Activated T-cell treated with anti-CD3 and anti-CD28 coated beads, Interleukin-2, amount 50 U/mL, for 72 hours (primary cell): Measurements from ENCODE around the gene FRG2B. TPM values are rescaled to one million over a fixed set of nuclear protein-coding genes. Genes with fewer than 3 reads are reported as not detected.
"Not testable (repeated sequence)": the region's sequence is repeated elsewhere in the genome, so short reads cannot be mapped to it uniquely, and the experiment has no call there.

ENCODE experiments used
- ATAC-seq, 2 donors: fragments of 150-1000 bp; cut with Tn5 transposase; replicated peaks in 1 of 2; 2 replicates each; pipeline ENCODE4 v1.10.0; 2021; ENCODE audit warnings: moderate library complexity in 2 of 2, mild to moderate bottlenecking in 1 of 2
- DNase-seq, 2 donors: peaks; one replicate each; pipeline ENCODE4 v3.0.0; 2021 to 2022; ENCODE audit warnings: mixed read lengths in 1 of 2
- H3K27ac Mint-ChIP-seq: one replicate; pipeline ENCODE4 v1.8.0; 2022; ENCODE audit warnings: mild to moderate bottlenecking, moderate library complexity, mixed read lengths
- H3K27me3 Mint-ChIP-seq: one replicate; pipeline ENCODE4 v1.8.0; 2022; ENCODE audit warnings: low read depth, mixed read lengths
- H3K36me3 Mint-ChIP-seq, 2 donors: one replicate each; pipeline ENCODE4 v1.8.0; 2022; ENCODE audit warnings: mixed read lengths in 2 of 2, mild to moderate bottlenecking in 1 of 2; ENCODE audit not compliant: insufficient read depth in 2 of 2
- H3K4me1 Mint-ChIP-seq: one replicate; pipeline ENCODE4 v1.8.0; 2022; ENCODE audit warnings: low read depth, mixed read lengths
- H3K4me3 Mint-ChIP-seq, 2 donors: one replicate each; pipeline ENCODE4 v1.8.0; 2022; ENCODE audit warnings: mild to moderate bottlenecking in 2 of 2, mixed read lengths in 2 of 2, moderate library complexity in 2 of 2
- H3K9me3 Mint-ChIP-seq, 2 donors: one replicate each; pipeline ENCODE4 v1.8.0; 2022; ENCODE audit warnings: mixed read lengths in 2 of 2
- total RNA-seq, 2 donors: library from RNA; stranded (reverse); gene quantifications; one replicate each; pipeline ENCODE4 v1.2.3, GENCODE V29; 2022

FRG2B gene
- not detected for total RNA-seq

DNA sequence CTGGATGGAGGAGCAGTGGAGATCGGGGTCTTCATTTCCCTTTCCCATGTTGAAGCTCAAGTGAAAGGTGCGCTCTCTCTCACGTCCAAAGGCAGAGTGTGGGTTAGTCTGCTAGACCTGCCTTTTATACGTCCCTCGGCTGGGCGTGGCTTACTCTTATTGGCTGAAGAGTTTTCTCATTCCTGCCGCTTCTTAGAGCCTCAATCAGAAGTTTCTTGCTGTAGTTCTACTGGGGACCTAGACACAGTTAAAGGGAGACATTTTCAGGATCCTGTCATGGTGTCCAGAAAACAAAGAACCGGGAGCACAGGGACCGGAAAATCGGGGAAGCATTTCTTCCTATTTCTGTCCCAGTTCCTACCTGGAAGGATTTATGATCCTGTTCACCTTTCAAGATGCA, at the start of gene FRG2B:
TSS of gene FRG2B (minus strand) at position 101 of the 400 bp plus-strand sequence. CDS start at position 48, 53 bp downstream.
- H3K4me3 Mint-ChIP-seq, H3K9me3 Mint-ChIP-seq, H3K36me3 Mint-ChIP-seq, ATAC-seq, DNase-seq, H3K27ac Mint-ChIP-seq, H3K4me1 Mint-ChIP-seq: not testable (repeated sequence)
- peaks cover 13% of the 10 kb centered on the region for H3K27me3 Mint-ChIP-seq

GRCh38 chr10:133667446-133667845, 40.9 kb upstream of the FRG2B start:
- H3K36me3 Mint-ChIP-seq, H3K27ac Mint-ChIP-seq, H3K9me3 Mint-ChIP-seq, DNase-seq, H3K4me1 Mint-ChIP-seq, ATAC-seq, H3K4me3 Mint-ChIP-seq: not testable (repeated sequence)
- H3K27me3 Mint-ChIP-seq = peaks cover 19% of the 10 kb centered on the region

DNA sequence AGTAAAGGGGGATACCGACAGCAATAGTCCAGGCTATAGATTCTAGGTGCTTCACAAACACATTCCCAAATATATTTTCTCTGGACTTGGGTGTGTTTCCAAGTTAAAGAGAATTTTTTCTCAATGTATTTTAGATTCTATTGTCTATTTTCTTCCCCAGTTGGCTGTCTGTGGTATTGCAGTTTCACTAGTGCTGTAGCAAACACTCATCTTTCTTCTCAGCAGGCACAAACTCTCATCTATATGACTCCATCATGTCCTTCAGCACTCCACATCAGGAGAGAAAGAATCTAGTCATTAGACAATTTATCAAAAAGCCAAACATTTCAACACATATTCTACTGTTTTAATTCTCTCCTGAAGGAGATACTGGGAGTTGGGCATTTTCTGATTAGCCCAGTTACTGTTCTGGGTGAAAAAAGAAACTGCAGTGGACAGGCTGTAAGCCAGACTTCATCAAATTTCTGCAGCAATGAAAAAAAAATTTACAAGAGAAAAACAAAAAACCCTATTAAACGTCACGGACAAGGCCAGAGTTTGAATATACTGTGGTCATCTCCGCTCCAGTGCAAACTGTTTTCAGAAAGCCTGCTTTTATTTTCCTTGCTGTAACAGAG, 37.1 kb upstream of the FRG2B start:
- H3K9me3 Mint-ChIP-seq, H3K27ac Mint-ChIP-seq, DNase-seq, H3K4me1 Mint-ChIP-seq, H3K36me3 Mint-ChIP-seq, H3K4me3 Mint-ChIP-seq: not testable (repeated sequence)
- peak in 1 of 2 donors; percentile 63 for ATAC-seq
- peaks cover 34% of the 10 kb centered on the region for H3K27me3 Mint-ChIP-seq

DNA sequence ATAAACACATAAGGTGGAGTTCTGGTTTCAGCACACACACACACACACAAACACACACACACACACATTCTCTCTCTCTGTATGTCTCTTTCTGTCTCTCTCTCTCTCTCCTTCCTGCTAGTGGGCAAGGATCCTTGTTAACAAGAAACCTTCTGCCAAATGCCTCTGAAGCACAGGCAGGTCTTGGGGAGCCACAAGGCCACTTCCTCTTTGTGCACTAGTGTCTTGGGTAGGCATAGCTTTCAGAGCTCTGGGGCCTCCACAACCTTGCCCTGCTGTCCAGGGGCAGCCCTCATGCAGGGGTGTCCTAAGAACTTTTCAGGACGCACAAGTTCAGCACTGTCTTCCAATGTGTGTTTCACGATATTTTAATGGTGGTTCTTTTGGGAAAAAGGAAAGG, 34.5 kb upstream of the FRG2B start:
- not testable (repeated sequence) for DNase-seq, H3K36me3 Mint-ChIP-seq, H3K9me3 Mint-ChIP-seq, H3K4me3 Mint-ChIP-seq, ATAC-seq, H3K27ac Mint-ChIP-seq, H3K4me1 Mint-ChIP-seq
- peaks cover 34% of the 10 kb centered on the region for H3K27me3 Mint-ChIP-seq

DNA sequence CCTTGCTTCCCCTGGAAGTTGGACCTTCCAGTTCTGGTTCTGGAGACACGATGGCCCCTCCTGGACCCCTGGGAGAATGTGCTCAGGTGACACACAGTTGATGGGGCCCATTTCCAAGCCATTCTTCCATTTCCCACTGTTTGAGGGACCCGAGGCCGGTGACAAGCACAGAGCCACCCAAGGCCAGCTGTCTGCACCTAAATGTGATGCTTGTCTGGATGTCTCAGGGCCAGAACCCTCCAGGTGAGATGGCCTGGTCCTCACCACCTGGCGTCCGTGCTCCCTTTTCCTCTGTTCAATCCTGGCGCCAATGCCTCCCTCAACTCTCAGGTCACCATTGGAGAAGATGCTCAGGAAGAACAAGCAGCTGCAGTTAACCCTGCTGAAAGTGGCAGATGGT, 33.9 kb upstream of the FRG2B start:
- H3K9me3 Mint-ChIP-seq, H3K4me1 Mint-ChIP-seq, DNase-seq, H3K4me3 Mint-ChIP-seq, H3K36me3 Mint-ChIP-seq, H3K27ac Mint-ChIP-seq, ATAC-seq: not testable (repeated sequence)
- peaks cover 34% of the 10 kb centered on the region for H3K27me3 Mint-ChIP-seq

DNA sequence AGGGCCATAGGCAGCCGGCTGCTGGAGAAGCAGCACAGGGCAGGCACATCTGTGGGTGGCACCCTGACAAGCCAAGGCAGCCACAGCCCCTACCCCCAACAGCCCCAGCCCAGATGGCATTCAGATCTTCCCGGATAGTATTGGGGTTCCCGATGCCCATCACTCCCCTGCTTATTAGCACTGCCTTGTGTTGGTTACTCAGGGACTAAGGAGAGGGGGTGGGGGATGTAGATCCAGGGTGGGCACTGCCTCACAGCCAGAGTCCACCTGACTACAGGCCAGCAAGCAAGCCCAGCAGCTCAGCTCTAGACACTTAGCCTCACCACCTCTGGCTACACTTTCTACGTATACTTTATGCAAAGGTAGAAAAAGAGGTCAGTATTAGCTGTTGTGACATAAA, 30.7 kb upstream of the FRG2B start:
- H3K27me3 Mint-ChIP-seq = peaks cover 16% of the 10 kb centered on the region
- DNase-seq, H3K4me3 Mint-ChIP-seq, H3K4me1 Mint-ChIP-seq, H3K9me3 Mint-ChIP-seq, H3K36me3 Mint-ChIP-seq, ATAC-seq, H3K27ac Mint-ChIP-seq: not testable (repeated sequence)

GRCh38 chr10:133648872-133649455, 22.4 kb upstream of the FRG2B start:
- not testable (repeated sequence) for H3K27ac Mint-ChIP-seq, H3K4me3 Mint-ChIP-seq, ATAC-seq, H3K9me3 Mint-ChIP-seq, H3K4me1 Mint-ChIP-seq, H3K36me3 Mint-ChIP-seq, H3K27me3 Mint-ChIP-seq
- peak in 1 of 2 donors; percentile 4 for DNase-seq

GRCh38 chr10:133647075-133647748, 20.6 kb upstream of the FRG2B start:
- H3K27ac Mint-ChIP-seq, H3K27me3 Mint-ChIP-seq, H3K4me3 Mint-ChIP-seq, H3K9me3 Mint-ChIP-seq, H3K4me1 Mint-ChIP-seq, H3K36me3 Mint-ChIP-seq: not testable (repeated sequence)
- ATAC-seq (peak; percentile 57 to 60), DNase-seq (peak in 1 of 2 donors; percentile 7)

- not testable (repeated sequence) for H3K36me3 Mint-ChIP-seq, H3K4me1 Mint-ChIP-seq, ATAC-seq, DNase-seq, H3K9me3 Mint-ChIP-seq, H3K27ac Mint-ChIP-seq
- peak overlapping the region in 1 of 2 donors; percentile 32 for H3K4me3 Mint-ChIP-seq
- peaks cover 19% of the 10 kb centered on the region for H3K27me3 Mint-ChIP-seq
These were observed 11.2 kb upstream of the FRG2B start for GRCh38 chr10:133637846-133638235.

- H3K4me1 Mint-ChIP-seq, H3K9me3 Mint-ChIP-seq, H3K27ac Mint-ChIP-seq, H3K36me3 Mint-ChIP-seq: not testable (repeated sequence)
- H3K4me3 Mint-ChIP-seq = peak overlapping the region in 1 of 2 donors; percentile 8
- H3K27me3 Mint-ChIP-seq = peaks cover 19% of the 10 kb centered on the region
- peak; percentile 45 to 60 for ATAC-seq
- peak; percentile 18 to 28 for DNase-seq
These were observed 10.7 kb upstream of the FRG2B start for GRCh38 chr10:133637202-133637845.

DNA sequence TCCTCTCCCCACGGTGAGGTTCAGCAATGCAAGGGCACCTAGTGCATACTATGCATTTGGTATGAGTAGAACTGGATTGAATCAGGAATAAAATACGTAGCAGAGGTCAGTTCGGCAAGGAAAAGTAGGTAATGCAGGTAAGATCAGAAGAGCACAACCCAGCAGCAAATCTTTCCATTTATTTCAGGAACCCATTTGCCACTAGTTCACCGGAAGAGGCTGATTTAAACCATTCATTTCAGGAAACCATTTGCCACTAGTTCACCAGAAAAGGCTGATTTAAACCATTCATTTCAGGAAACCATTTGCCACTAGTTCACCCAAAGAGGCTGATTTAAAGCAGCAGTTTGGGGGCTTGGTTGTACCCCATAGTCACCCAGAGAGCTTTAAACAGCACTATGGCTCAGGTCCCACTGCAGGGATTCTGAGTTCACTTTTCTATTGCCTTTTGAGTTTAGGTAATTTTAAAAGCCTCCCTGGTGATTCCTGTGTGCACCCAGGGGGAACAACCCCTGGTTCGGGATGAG, 4.2 kb upstream of the FRG2B start:
- H3K36me3 Mint-ChIP-seq, H3K27ac Mint-ChIP-seq, H3K9me3 Mint-ChIP-seq, H3K4me1 Mint-ChIP-seq, H3K4me3 Mint-ChIP-seq: not testable (repeated sequence)
- H3K27me3 Mint-ChIP-seq = peaks cover 19% of the 10 kb centered on the region
- ATAC-seq (peak; percentile 85 to 91), DNase-seq (peak in 1 of 2 donors; percentile 6)

GRCh38 chr10:133622544-133622943, 4.1 kb downstream of the FRG2B start:
- not testable (repeated sequence) for H3K4me1 Mint-ChIP-seq, H3K36me3 Mint-ChIP-seq, DNase-seq, H3K27ac Mint-ChIP-seq, H3K9me3 Mint-ChIP-seq
- peak; percentile 22 to 32 for ATAC-seq
- Mint-ChIP-seq H3K4me3 (peak overlapping the region in 1 of 2 donors; percentile 60), H3K27me3 (peaks cover 30% of the 10 kb centered on the region)

- H3K4me3 Mint-ChIP-seq = no peak overlapping the region
- peaks cover 30% of the 10 kb centered on the region for H3K27me3 Mint-ChIP-seq
- H3K9me3 Mint-ChIP-seq = no peaks in the 10 kb centered on the region
- H3K27ac Mint-ChIP-seq = no peak overlapping the region
- peaks cover 0 to 1% of the 10 kb centered on the region in 2 donors for H3K36me3 Mint-ChIP-seq
- no peaks in the 10 kb centered on the region for H3K4me1 Mint-ChIP-seq
- ATAC-seq (no peak), DNase-seq (no peak)
These were observed 7.7 kb downstream of the FRG2B start for GRCh38 chr10:133618851-133619250.
